NCI-H1048 (cell line): ENCODE results near the gene FARS2.

Experiments
- DNase-seq: peaks from one replicate; lab custom pipeline; 2025; lab: John Stamatoyannopoulos, UW

Gene FARS2

GRCh38 chr6:5326022-5326641 lies 64.8 kb downstream of the FARS2 start:
- DNase-seq = no peak

- DNase-seq = no peak
Measured at GRCh38 chr6:5328800-5329199, 67.5 kb downstream of the FARS2 start.

GRCh38 chr6:5331845-5332442 lies 70.6 kb downstream of the FARS2 start:
- DNase-seq = no peak

- no peak for DNase-seq
Measured at GRCh38 chr6:5333658-5334057, 72.3 kb downstream of the FARS2 start.

- DNase-seq = no peak
Measured at GRCh38 chr6:5334341-5334740, 73.0 kb downstream of the FARS2 start.

- no peak for DNase-seq
Measured at GRCh38 chr6:5335020-5335419, 73.7 kb downstream of the FARS2 start.

DNA sequence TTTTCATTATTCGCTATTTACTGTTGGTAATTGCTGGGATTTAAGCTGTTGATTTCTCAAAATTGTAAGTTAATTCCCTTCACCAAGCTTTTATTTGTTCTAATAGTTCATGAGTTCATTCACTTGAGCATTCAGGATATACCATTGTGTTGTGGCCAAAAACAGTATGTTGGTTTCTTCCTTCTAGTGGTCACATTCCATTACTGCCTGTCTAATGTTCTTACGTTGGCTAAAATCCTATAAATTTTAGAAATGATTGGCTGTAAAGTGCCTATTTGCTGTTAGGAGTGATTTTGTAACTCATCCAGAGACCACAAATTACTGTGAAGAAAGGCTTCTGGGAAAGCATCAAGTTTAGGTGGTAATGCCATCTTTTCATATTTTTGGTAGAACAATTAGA lies 76.3 kb downstream of the FARS2 start:
- DNase-seq = no peak

DNA sequence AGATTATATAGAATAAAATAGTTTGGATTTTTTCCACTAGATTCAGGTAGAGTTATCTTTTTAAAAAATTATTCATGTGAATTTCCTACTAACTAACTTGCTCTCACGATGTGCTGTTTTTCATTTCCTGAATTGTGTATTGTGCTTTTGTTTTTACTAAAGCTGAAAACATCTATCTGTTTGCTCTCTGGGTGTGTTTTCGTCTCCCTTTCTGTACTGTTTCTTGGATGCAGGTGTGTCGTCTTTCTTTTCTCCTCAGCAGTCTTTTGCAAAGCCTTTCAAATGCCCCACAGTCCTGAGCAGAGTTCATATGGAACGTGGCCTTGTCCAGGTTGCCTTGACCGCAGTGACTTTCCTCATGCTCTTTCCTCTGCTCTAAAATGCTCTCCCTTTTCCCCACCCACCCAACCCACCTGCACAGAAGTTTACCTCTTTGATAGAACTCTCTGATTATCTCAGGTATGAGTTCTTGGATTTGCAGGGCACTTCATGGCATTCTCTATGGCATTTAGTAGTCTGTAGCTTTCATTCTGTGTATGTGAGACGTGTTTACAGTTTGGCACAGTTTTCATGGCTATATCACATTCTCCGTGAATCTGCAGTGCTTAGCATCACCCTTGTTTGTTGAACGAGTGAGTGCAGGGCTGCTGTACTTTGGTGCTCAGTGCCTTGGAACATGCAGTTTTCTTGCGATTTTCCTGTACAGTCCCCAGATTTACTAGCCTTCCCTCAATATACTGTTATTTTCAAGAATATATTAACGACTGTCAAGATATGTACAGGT lies 77.1 kb downstream of the FARS2 start:
- DNase-seq = no peak

- no peak for DNase-seq
Measured at GRCh38 chr6:5339786-5340185, 78.5 kb downstream of the FARS2 start.

- DNase-seq = no peak
Measured at GRCh38 chr6:5341845-5342244, 80.5 kb downstream of the FARS2 start.

DNA sequence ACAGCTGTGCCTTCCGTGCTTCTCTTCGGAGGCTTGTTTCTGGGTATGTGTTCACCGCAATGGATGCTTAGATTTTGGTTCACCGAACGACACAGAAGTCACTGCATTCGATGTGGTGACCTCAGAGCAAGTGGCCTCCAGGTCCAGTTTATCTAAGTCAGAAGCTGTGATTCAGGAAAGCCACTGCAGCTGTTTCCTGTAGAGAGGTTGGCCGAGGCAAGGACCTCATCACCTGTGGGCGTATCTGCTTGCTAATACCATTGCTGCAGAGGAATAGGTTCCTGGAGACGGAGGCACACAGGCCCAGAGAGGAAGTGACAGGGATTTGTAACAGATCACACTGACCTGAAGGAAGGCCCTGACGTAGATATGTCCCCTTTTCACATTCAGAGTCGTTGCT lies 82.7 kb downstream of the FARS2 start:
- DNase-seq = no peak

- DNase-seq = no peak
Measured at GRCh38 chr6:5345324-5345723, 84.0 kb downstream of the FARS2 start.

- DNase-seq = no peak
Measured at GRCh38 chr6:5351552-5352210, 90.4 kb downstream of the FARS2 start.

DNA sequence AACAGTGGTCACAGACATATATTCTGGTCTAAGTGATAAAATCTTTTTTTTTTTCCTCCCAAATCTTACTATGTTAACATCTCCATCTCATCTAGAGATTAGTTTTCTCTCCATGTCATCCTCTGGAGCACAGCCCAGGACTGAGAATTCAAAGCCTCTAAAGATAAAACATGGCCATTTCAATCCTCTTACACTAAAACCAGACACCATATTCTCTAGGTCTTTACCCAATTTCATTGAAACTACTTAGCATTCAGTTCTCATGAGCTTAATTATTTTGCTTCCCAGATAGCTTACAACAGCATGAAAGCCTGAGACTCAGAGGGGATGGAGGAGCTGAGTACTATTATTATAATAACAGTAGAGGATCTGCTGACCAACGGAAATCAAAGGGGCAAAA lies 92.7 kb downstream of the FARS2 start:
- DNase-seq = no peak

GRCh38 chr6:5357486-5357885 lies 96.2 kb downstream of the FARS2 start:
- DNase-seq = no peak

- DNase-seq = no peak
Measured at GRCh38 chr6:5359417-5359816, 98.1 kb downstream of the FARS2 start.

- DNase-seq = no peak
Measured at GRCh38 chr6:5361396-5361795, 100.1 kb downstream of the FARS2 start.

DNA sequence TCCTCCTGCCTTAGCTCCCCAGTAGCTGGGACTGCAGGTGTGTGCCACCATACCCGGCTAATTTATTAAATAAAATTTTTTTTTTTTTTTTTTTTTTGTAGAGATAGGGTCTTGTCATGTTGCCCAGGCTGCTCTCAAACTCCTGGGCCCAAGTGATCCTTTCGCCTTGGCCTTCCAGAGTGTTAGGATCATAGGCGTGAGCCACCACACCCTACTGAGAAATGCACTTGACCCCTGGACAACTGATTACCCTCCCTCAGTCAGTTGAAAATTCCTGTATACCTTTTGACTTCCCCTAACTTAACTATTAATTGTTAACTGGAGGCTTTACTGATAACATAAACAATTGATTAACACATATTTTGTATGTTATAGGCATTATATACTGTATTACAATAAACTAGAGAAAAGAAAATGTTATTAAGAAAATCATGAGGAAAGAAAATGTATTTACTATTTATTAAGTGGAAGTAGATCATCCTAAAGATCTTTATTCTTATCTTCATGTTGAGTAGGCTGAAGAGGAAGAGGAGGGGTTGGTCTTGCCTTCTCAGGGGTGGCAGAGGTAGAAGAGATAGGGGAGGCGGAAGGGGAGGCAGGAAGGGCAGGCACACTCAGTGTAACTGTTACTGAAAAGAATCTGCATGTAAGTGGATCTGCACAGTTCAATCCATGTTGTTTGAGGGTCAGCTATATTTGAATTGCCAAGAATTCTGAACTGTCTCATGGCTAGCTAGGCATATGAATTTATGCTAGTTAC lies 104.3 kb downstream of the FARS2 start:
- no peak for DNase-seq

DNA sequence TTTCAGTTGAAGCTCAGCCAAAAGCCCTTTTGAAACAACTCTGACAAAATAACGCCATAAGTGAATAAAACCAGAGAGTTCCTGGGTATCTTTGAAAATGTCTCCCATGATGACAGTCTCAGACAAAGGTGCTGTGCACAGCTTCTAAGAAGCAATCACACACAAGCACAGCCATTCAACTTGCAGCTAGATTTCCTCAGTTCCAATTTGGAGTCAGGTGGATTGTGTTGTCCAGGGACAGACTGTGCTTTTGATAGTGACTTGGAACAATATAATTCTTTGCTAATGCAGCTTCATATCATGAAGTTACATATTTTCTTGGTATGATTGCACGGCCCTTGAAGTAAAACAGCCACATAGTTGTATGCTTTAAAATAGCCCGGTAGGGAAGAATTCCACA lies 105.6 kb downstream of the FARS2 start:
- no peak for DNase-seq

- DNase-seq = no peak
Measured at GRCh38 chr6:5367510-5367909, 106.2 kb downstream of the FARS2 start.

- DNase-seq = no peak
Measured at GRCh38 chr6:5373430-5373829, 112.1 kb downstream of the FARS2 start.

- no peak for DNase-seq
Measured at GRCh38 chr6:5378331-5378730, 117.0 kb downstream of the FARS2 start.
